ENCODE measurements around the gene SIRT2.
A peak's percentile ranks its signal among the peaks of the same experiment; 100 is the strongest.
"Not testable (repeated sequence)": the region's sequence is repeated elsewhere in the genome, so short reads cannot be mapped to it uniquely, and the experiment has no call there.

The SIRT2 gene

DNA sequence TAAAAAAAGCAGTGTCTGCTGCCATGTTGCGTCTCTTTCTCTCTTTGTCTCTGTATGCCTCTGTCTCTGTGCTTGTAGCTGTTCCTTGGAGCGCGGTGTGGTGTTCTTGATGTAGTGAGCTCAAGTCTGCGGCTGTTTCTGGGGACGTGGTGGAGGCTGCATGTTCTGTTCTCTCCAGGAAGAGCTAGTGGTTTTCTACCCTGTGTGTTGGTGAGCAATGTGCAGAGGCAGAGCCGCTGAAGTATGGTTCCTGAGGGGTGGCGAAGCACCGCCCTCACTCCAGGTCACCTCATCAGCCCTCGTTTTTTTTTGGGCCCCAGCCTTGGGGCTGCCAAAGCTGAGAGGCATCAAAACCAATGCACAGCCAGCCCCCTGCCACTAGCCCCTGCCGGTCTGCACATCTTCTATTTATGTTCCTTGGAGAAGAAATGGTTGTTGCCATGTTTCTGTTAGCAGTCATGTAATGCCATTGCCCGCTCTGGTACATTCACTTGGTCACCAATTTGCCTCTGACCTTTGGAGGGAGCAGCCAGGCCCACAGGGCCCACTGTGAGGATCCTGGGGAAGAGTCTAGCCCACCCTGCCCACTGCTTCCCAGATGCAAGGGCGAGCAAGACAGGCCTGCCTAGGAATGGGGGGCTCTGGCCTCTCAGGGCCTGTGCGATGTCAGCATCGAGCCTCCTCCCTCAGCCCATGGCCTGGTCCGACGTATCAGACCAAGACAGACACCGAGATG is 56.8 kb downstream of the SIRT2 start:
- peak; percentile 52 to 57 for DNase-seq

DNA sequence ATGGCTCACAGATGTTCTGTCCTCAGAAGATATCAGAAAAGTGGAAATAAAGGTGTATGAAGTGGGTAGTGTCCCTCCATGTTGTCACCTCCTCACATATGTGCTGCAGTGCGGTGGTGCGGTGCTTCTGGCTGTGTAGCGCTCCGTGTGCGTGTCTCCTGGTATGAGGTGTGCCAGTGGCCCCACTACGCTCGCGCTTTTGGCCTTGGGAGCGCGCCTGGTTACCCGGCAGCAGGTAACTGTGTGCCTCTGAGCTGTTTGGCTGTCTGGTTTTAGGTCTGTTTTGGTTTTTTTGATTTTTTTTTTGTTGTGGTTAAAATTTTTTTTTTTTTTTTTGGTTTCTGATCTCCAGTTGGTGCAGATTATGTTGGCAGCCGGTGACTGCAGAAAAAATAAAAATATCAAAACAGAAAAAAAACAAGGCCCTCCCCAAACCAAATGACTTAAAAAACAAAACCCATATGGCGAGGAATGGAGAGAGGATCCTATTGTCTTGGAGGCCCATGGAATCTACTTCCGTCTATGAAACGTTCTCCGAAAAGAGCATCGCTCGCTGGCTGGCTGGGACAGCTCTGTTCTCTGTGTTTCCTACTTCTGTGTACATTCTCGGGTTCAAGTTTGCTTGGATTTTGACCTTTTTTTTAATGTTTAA is 57.5 kb downstream of the SIRT2 start:
- peak; percentile 33 to 36 for DNase-seq

GRCh38 chr19:38841180-38841766 is 58.1 kb downstream of the SIRT2 start:
- no peak for DNase-seq

DNA sequence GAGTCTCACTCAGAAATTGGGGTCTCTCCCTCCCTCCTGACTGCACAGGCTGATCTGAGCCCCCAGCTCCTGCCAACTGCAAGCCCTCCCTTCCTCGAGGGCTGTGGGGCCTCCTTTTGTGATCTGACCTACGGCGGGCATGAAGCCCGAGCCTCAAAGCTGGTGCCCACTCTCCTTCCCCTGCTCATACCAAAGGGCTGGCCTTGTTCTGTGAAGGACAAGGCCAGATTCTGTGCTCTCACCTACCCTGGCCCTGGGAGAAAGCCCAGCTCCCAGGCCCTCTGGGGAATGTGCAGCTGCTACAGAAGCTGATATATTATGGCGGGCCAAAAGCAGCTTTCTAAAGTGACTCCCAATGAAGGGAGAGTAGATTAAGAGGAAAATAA is 58.8 kb downstream of the SIRT2 start:
- no peak for DNase-seq

GRCh38 chr19:38839816-38840582 is 59.4 kb downstream of the SIRT2 start:
- no peak for DNase-seq

DNA sequence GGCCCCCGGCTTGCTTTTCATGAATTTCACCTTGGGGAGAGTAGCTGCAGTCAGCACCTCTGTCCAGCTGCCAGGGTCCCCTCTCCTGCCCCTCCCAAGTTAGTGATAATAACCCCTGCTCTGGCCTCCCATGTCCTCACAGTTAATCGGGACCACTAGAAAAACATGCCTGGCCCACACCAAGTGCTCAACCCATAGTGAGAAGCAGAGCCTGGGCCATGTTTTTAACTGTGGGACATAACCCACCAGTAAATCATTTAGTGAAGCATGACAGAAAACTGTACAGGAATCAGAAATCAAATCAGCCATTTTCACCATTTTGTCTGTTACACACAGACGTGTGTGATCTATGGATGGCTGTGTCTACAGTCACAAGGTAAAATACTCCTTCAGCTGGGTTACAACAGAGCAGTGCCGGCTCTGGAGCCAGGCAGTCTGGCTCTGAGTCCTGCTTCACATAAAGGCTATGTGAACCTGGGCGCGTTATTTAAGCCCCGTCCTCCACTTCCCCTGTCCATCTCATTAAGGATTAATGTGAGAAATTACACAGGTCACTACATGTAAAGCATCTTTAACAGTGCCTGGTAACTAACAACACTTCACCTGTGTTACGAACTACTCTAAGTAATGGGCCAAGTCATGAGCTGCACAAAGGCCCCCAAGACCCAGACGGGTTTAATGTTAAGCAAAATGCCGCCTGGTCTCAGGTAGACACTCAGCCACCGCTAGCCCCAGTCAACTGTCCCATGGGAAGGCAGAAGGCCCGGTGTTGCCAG is 60.2 kb downstream of the SIRT2 start:
- no peak for DNase-seq

GRCh38 chr19:38838208-38838985 is 61.0 kb downstream of the SIRT2 start:
- DNase-seq = peak; percentile 70 to 75

DNA sequence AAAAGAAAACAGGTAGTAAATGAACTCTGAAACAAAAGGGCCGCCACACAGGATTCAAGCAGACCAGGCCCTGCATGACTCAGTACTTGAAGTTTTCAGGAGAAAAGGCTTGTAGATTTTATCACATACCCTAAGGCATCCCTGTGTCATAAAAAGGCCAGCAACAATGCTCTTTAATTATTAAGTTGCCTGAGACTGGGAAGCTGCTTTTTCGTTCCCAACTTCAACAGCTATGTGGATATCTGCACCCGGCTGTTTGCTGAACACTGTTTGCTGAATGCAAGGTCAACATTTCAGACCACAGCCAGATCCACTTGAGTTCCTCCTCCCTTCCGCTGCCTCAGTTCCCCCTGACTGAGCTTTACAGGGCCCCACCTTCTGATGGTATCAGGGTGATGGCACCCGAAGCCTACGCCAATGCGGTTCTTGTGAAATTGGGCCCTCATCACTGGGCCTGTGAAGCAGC is 61.7 kb downstream of the SIRT2 start:
- DNase-seq = no peak

DNA sequence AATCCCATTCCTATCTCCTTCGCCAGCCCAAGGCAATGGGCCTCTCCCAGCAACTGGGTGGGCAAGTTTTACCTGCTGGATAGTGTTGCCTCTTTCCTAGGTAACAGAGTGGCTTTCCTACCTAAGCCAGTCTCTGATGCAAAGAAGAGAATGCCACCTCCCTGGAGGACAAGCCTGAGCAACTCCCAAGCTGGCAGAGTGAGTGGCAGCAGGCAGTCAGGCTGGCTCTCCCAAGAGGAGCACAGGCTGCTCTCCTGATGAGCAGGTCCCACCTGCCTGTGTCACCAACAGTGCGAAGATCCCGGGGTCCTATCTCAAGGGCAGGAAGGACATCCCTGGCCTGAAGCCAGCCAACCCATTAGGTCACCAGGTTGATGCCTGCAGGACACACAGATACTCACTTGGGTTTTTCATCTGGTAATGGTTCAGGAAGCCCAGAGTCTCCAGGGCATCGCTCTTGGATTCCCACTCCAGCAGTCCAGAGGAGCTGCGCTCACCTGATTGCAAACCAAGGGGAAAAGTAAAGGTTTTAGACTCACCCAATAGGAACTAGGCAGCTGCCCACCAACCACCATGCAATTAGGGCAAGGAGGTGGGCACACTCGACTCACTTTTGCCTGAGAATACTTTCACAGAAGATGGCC is 62.3 kb downstream of the SIRT2 start:
- DNase-seq = no peak

DNA sequence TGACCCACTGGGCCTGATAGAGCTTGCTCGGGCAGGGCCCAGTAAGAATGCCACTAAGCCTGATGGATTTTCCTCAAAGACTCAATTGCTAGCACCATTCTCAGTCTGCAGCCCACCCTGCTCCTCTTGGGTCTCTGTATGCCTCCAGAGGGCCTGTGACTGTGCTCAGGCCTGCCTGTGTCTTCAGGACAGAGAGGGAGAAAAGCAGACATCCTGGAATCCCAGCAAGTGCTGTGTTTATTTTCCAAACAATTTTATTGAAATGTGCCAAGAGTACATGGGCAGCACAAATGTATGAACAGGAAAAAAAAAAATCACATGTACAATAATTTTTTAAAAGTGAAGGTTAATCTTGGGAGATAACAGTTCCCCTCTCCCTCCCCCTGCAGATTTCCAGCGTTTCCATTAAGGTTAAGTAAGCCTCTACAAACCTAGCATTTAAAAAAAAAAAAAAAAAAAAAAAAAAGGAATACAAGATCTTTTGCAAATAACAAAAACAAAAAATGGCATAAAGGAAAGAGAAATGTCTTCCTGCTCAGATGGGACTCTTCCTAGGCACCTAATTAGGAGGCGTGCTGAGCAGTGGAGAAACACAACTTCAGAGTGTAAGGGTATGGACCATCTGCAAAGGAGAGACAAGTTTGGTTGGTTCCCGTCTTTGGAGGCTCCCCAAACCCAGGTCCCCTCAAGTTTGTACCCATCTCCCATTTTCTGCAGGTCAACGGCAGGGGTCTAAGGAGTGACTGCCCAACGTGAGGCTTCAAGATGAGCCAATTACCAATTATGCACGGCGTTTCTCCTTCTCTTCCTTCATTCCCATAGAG is 63.0 kb downstream of the SIRT2 start:
- no peak for DNase-seq

GRCh38 chr19:38834590-38834989 is 64.8 kb downstream of the SIRT2 start:
- no peak for DNase-seq

DNA sequence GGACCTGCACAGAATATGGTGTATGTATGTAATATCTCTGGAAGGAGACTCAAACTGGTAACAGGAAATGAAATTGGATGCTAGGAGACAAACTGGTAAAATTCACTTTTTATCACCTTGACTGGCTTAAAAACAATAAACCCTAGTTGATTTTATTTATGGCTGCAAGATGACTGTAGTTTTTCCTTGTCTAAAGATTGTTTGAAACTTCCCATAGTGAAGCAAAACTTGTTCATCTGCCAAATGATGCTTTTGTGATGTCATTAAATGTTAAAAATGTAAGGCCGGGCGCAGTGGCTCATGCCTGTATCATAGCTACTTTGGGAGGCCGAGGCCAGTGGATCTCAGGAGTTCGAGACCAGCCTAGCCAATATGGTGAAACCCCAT is 65.3 kb downstream of the SIRT2 start:
- no peak for DNase-seq

- DNase-seq = no peak
Observed at GRCh38 chr19:38833092-38833425, 66.4 kb downstream of the SIRT2 start.

DNA sequence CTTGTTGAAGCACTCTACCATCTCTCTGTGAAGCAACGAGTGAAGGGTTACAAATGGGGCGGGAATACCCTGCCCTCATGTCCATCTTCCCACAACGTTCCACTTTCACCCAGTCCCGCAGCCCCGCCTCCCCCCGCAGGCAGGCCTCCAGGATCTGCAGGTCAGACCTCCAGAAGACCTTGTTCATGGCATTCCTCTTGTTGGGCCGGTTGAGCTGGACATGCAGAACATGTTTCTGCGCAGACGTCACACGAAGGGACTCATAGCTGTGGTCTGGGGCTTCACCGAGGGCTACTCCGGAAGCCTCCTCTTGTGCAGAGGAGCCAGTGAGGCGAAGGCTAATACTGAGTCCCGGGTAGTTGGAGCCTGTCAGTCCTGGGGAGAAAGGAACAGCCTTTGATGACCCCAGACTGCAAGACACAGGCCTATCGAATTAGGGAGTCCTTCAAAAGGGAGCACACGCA is 68.2 kb downstream of the SIRT2 start:
- DNase-seq = no peak

- no peak for DNase-seq
Observed at GRCh38 chr19:38830039-38830733, 69.2 kb downstream of the SIRT2 start.

GRCh38 chr19:38829203-38829602 is 70.2 kb downstream of the SIRT2 start:
- DNase-seq = not testable (repeated sequence)

Data from activated CD4-positive, alpha-beta T cell treated with anti-CD3 and anti-CD28 coated beads for 4 hours (primary cell).